ENCODE data around the gene VIPR2. TPM values are rescaled to one million over a fixed set of nuclear protein-coding genes. Genes with fewer than 3 reads are reported as not detected.

Gene VIPR2
- polyA plus RNA-seq, 3 donors, result not detected

GRCh38 chr7:159023206-159023605, 121.5 kb downstream of the VIPR2 start:
- H3K27ac ChIP-seq (ENCODE audit: low read depth in 1 of 2, low read length in 2 of 2), result no peak overlapping the region
- no peak overlapping the region for H2AFZ ChIP-seq (ENCODE audit: insufficient read depth, low read depth, low read length, poor library complexity, severe bottlenecking)
- H3K4me2 ChIP-seq (replicated peaks; ENCODE audit: extremely low read depth, low read length, poor library complexity, severe bottlenecking), result no peak overlapping the region
- intact Hi-C loops (cut with micrococcal nuclease), result no loop called here
- no peak overlapping the region for H3K4me3 Mint-ChIP-seq
- no peak overlapping the region for H3K4me3 ChIP-seq (replicated peaks in 1 of 3; ENCODE audit: low read depth in 2 of 3, low read length in 3 of 3)
- no peak overlapping the region for H3K9ac ChIP-seq (ENCODE audit: insufficient read depth, low read length, poor library complexity, severe bottlenecking)
- H3K4me1 Mint-ChIP-seq, result no peaks in the 10 kb centered on the region
- peak overlapping the region in 1 of 7 donors; percentile 15 for H3K27ac Mint-ChIP-seq
- H3K9me3 ChIP-seq (replicated peaks in 1 of 2; ENCODE audit: control insufficient read depth in 1 of 2, insufficient read depth in 1 of 2, low read length in 2 of 2), result no peaks in the 10 kb centered on the region
- 96% methylated on average over 12 of the region's 17 CpGs for WGBS (ENCODE audit: insufficient coverage)
- H3K27me3 ChIP-seq (ENCODE audit: control insufficient read depth in 2 of 2, insufficient read depth in 2 of 2, low read length in 2 of 2), result no peaks in the 10 kb centered on the region
- no peaks in the 10 kb centered on the region for H4K20me1 ChIP-seq (ENCODE audit: insufficient read depth, low read length)
- H3K9me3 Mint-ChIP-seq, result peaks cover 0 to 16% (median 7%) of the 10 kb centered on the region in 7 donors
- no peaks in the 10 kb centered on the region for H3K79me2 ChIP-seq (ENCODE audit: insufficient read depth, low read length)
- no peaks in the 10 kb centered on the region for H3K4me1 ChIP-seq (ENCODE audit: control insufficient read depth in 1 of 2, insufficient read depth in 2 of 2, low read length in 2 of 2)
- H3K36me3 ChIP-seq (replicated peaks in 1 of 2; ENCODE audit: control insufficient read depth in 1 of 2, insufficient read depth in 2 of 2, low read length in 2 of 2), result no peaks in the 10 kb centered on the region
- peaks cover 2 to 7% (median 4%) of the 10 kb centered on the region in 3 donors for H3K27me3 Mint-ChIP-seq (ENCODE audit: low read depth in 3 of 3)
- H3K36me3 Mint-ChIP-seq, result no peaks in the 10 kb centered on the region
- TF ChIP-seq CTCF (IDR thresholded peaks at IDR 0.05), result no peak
- DNase-seq, result no peak

GRCh38 chr7:159022238-159022993, 122.3 kb downstream of the VIPR2 start:
- Histone ChIP-seq H4K20me1 (ENCODE audit: insufficient read depth, low read length) (no peaks in the 10 kb centered on the region), H3K36me3 (replicated peaks in 1 of 2; ENCODE audit: control insufficient read depth in 1 of 2, insufficient read depth in 2 of 2, low read length in 2 of 2) (no peaks in the 10 kb centered on the region), H3K27me3 (ENCODE audit: control insufficient read depth in 2 of 2, insufficient read depth in 2 of 2, low read length in 2 of 2) (no peaks in the 10 kb centered on the region), H3K9ac (ENCODE audit: insufficient read depth, low read length, poor library complexity, severe bottlenecking) (no peak overlapping the region), H2AFZ (ENCODE audit: insufficient read depth, low read depth, low read length, poor library complexity, severe bottlenecking) (no peak overlapping the region), H3K9me3 (replicated peaks in 1 of 2; ENCODE audit: control insufficient read depth in 1 of 2, insufficient read depth in 1 of 2, low read length in 2 of 2) (no peaks in the 10 kb centered on the region), H3K4me3 (replicated peaks in 1 of 3; ENCODE audit: low read depth in 2 of 3, low read length in 3 of 3) (no peak overlapping the region), H3K4me1 (ENCODE audit: control insufficient read depth in 1 of 2, insufficient read depth in 2 of 2, low read length in 2 of 2) (no peaks in the 10 kb centered on the region), H3K27ac (ENCODE audit: low read depth in 1 of 2, low read length in 2 of 2) (no peak overlapping the region), H3K79me2 (ENCODE audit: insufficient read depth, low read length) (no peaks in the 10 kb centered on the region), H3K4me2 (replicated peaks; ENCODE audit: extremely low read depth, low read length, poor library complexity, severe bottlenecking) (no peak overlapping the region)
- Mint-ChIP-seq H3K4me1 (no peaks in the 10 kb centered on the region), H3K9me3 (peaks cover 0 to 16% (median 7%) of the 10 kb centered on the region in 7 donors), H3K36me3 (no peaks in the 10 kb centered on the region), H3K27ac (no peak overlapping the region), H3K4me3 (no peak overlapping the region), H3K27me3 (ENCODE audit: low read depth in 3 of 3) (peaks cover 2 to 3% (median 2%) of the 10 kb centered on the region in 3 donors)
- intact Hi-C loops (cut with micrococcal nuclease), result no loop called here
- TF ChIP-seq CTCF (IDR thresholded peaks at IDR 0.05), result no peak
- WGBS (ENCODE audit: insufficient coverage), result 91% methylated on average over 16 of the region's 20 CpGs
- DNase-seq, result no peak

All from CD14-positive monocyte (primary cell).